Erythroblast (primary cell): ENCODE data around the gene FOXD1.

Source experiments
- DNase-seq, 2 experiments: peaks; one replicate each; lab custom pipeline; 2025; lab: John Stamatoyannopoulos, UW
- GATA1 ChIP-seq: IDR thresholded peaks from 2 replicates; pipeline ENCODE4 v1.6.1; 2011; ENCODE audit warnings: low read depth, mild to moderate bottlenecking, control low read depth, low read length, moderate library complexity
- POLR2A ChIP-seq: IDR thresholded peaks from 2 replicates; pipeline ENCODE4 v1.6.1; 2011; ENCODE audit warnings: mild to moderate bottlenecking, low read length

The FOXD1 gene

DNA sequence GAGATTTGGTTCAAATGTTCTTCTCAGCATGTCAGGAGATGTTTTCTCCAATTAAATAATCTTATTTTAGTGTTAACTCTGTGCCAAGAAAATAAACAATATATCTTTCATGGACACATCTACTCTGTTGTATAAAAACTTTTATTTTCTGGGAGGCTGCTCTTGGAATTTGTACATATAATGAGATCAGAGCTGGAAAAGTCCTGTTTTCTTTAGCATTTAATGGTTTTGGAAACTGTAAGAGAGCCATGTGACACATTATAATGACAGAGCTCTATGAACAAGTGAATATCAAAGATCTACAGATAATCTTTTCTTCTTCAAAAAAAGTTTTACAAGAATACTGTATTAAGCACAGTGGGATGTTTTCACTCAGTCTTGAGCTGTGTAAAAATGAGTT, 48.8 kb downstream of the FOXD1 start:
- no peak for TF ChIP-seq POLR2A
- TF ChIP-seq GATA1, result no peak
- DNase-seq, result no peak
